ENCODE measurements around the gene ZXDB.

GRCh38 chrX:57641338-57641737 lies 49.5 kb downstream of the ZXDB start:
- no peak for TF ChIP-seq POLR2AphosphoS5 (IDR thresholded peaks at IDR 0.05; ENCODE audit: borderline replicate concordance, low read depth, low read length)
- TF ChIP-seq FOXP2 (optimal IDR thresholded peaks at IDR 0.05; ENCODE audit: control extremely low read depth, extremely low read length, insufficient read depth), result no peak
- no peak for TF ChIP-seq EZH2 (IDR thresholded peaks at IDR 0.05)

All from SK-N-MC (cell line).